ENCODE data around the gene BRF1. TPM values are rescaled to one million over a fixed set of nuclear protein-coding genes. Genes with fewer than 3 reads are reported as not detected.

Gene BRF1
- total and polyA plus RNA-seq, 2 experiments from 2014 or later, result 23.6 to 35.9 TPM

DNA sequence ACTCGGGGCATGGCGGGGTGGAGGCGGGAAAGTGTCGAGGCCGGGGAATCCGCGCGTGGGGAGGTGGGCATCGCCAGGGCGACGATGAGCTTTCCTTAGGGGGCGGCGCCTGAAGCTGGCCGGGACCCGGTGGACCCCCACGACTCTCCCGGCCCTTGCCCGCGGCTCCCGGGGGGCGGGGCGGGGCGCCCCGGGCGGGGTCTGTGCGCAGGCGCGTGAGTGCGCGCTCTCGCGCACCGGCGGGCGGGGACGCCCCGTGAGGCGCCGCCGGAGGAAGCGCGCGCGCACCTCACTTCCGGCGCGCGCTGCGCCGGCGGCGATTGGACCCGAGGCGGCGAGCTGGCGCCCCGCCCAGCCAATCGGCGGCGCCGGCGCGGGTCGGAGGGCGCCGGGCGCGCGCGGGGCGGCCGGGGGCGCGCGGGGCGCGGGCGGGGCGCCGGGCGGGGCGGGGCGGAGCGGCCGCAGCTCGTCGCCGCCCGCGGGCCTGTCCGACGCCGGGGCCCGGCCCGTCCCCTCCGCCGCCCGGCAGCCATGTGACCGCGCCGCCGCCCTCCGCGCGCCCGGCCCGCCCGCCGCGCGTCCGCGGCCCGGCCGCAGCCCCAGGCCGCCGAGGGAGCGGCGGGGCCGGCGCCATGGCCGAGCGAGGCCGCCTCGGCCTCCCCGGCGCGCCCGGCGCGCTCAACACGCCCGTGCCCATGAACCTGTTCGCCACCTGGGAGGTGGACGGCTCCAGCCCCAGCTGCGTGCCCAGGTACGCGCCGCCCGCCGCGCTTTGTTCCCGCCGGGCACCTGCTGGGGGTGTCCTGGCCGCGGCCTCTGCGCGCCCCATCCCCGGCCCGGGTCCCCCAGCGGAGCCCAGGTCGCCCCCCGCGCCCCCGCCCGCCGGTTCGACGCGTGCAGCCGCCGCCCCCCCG, 13.7 kb upstream of the BRF1 start, which contains the start of gene PACS2:
Gene PACS2 (plus strand): TSS at position 462 of the 914 bp plus-strand sequence. CDS start 171 bp downstream, at position 633.
- Histone ChIP-seq H3K4me2 (peak within 1 kb of the TSS; percentile 99), H3K9me2 (replicated peaks; ENCODE audit: insufficient read depth) (no peaks in the 10 kb centered on the region), H3K79me2 (peaks cover 45% of the 10 kb centered on the region), H3K27me3 (no peaks in the 10 kb centered on the region), H2AFZ (peak within 1 kb of the TSS; percentile 96), H4K20me1 (ENCODE audit: insufficient read depth, poor library complexity, severe bottlenecking) (peaks cover 39% of the 10 kb centered on the region), H3K9me3 (ENCODE audit: low read depth) (no peaks in the 10 kb centered on the region), H3K4me1 (ENCODE audit: insufficient read depth) (peaks cover 24% of the 10 kb centered on the region), H3K4me3 (peak within 1 kb of the TSS; percentile 93), H3K27ac (peak within 1 kb of the TSS; percentile 98), H3K36me3 (replicated peaks; ENCODE audit: insufficient read depth, low read depth) (no peaks in the 10 kb centered on the region)
- TF ChIP-seq, protein P1, sequence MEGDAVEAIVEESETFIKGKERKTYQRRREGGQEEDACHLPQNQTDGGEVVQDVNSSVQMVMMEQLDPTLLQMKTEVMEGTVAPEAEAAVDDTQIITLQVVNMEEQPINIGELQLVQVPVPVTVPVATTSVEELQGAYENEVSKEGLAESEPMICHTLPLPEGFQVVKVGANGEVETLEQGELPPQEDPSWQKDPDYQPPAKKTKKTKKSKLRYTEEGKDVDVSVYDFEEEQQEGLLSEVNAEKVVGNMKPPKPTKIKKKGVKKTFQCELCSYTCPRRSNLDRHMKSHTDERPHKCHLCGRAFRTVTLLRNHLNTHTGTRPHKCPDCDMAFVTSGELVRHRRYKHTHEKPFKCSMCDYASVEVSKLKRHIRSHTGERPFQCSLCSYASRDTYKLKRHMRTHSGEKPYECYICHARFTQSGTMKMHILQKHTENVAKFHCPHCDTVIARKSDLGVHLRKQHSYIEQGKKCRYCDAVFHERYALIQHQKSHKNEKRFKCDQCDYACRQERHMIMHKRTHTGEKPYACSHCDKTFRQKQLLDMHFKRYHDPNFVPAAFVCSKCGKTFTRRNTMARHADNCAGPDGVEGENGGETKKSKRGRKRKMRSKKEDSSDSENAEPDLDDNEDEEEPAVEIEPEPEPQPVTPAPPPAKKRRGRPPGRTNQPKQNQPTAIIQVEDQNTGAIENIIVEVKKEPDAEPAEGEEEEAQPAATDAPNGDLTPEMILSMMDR (IDR thresholded peaks at IDR 0.05; ENCODE audit: poor library complexity), result no peak
- TF ChIP-seq EZH2phosphoT487 (IDR thresholded peaks at IDR 0.05; ENCODE audit: low read depth, severe bottlenecking, unreplicated experiment) (no peak), EZH2 (IDR thresholded peaks at IDR 0.05; ENCODE audit: borderline replicate concordance) (no peak)
- WGBS (ENCODE audit: low lambda C conversion rate, missing lambda C conversion rate), result 0% methylated on average over 17 of the region's 163 CpGs
- peak; percentile 97 for DNase-seq (ENCODE audit: low spot score)

DNA sequence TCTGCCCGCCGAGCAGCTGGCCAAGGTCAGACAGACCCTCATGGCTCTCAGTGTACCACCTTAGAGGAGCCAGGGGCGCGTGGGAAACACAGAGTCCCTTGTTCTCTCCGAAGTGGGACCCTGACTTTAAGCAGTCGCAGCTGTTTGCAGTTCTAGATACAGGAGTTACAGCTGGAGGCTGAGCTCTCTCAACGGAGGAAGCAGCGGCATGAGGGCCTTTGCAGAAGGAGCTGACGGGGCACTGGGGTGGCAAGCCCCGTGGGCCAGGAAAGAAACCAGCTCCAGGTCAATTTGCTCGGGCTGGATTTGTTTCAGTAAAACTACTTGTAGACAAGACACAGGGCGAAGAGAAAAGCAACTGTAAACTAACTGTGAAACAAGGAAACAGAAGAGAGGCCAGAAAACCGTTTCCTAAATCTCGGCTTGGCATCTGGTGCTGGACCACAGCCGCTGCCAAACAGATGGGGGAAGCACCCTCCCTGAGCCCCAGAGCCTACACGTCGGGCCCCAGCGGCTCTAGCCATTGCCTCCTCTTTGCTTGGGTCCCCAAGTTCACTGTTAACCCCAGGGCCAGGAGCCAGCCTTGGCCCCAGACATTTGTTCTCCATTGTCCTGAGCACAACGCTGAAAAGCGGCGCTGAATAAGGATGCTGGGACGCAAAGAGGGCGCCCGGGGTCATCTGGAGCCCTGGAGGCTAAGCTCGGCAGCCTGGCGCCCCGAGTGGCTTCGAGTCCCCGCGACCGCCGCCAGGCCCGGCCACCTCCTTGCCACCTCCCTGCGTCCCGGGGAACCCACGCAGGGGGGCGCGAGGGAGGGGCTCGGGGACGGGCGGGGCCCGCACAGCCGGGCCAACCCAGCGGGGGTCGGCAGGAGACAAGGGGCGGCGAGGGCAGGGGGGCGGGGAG, 12.8 kb upstream of the BRF1 start:
- 31% methylated on average over 36 of the region's 48 CpGs for WGBS (ENCODE audit: low lambda C conversion rate, missing lambda C conversion rate)
- peak overlapping the region; percentile 99 for H3K4me2 ChIP-seq
- no peaks in the 10 kb centered on the region for H3K9me3 ChIP-seq (ENCODE audit: low read depth)
- H3K27ac ChIP-seq, result peak overlapping the region; percentile 98
- H3K27me3 ChIP-seq, result no peaks in the 10 kb centered on the region
- peaks cover 30% of the 10 kb centered on the region for H4K20me1 ChIP-seq (ENCODE audit: insufficient read depth, poor library complexity, severe bottlenecking)
- H3K36me3 ChIP-seq (replicated peaks; ENCODE audit: insufficient read depth, low read depth), result no peaks in the 10 kb centered on the region
- peaks cover 24% of the 10 kb centered on the region for H3K4me1 ChIP-seq (ENCODE audit: insufficient read depth)
- peak overlapping the region; percentile 93 for H3K4me3 ChIP-seq
- peaks cover 36% of the 10 kb centered on the region for H3K79me2 ChIP-seq
- DNase-seq (ENCODE audit: low spot score), result peak; percentile 62
- TF ChIP-seq, protein P1 (IDR thresholded peaks at IDR 0.05; ENCODE audit: poor library complexity), result no peak
- TF ChIP-seq EZH2 (IDR thresholded peaks at IDR 0.05; ENCODE audit: borderline replicate concordance) (no peak), EZH2phosphoT487 (IDR thresholded peaks at IDR 0.05; ENCODE audit: low read depth, severe bottlenecking, unreplicated experiment) (no peak)
- H3K9me2 ChIP-seq (replicated peaks; ENCODE audit: insufficient read depth), result no peaks in the 10 kb centered on the region
- H2AFZ ChIP-seq, result peak overlapping the region; percentile 96

DNA sequence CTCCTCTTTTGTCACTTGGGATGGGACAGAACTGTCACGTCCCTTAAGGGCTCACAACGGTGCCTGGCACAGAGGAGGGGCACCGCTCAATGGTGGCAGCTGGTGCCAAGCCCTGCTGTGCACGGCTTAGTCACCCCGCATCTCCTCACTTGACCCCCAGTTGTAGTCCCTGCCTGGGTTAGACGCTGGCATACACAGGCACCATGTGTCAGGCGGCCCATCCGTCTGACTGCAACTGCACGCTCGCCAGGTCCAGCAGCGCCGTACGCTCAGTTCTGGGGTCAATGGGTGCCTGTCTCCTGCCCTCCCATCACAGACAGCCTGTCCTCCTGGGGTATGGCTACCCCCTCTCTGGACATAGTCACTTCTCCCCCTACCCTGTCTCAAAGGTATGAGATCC, 12.2 kb upstream of the BRF1 start:
- TF ChIP-seq EZH2 (IDR thresholded peaks at IDR 0.05; ENCODE audit: borderline replicate concordance), result no peak
- TF ChIP-seq, protein P1 (IDR thresholded peaks at IDR 0.05; ENCODE audit: poor library complexity), result no peak
- TF ChIP-seq EZH2phosphoT487 (IDR thresholded peaks at IDR 0.05; ENCODE audit: low read depth, severe bottlenecking, unreplicated experiment), result no peak
- Histone ChIP-seq H2AFZ (no peak overlapping the region), H3K4me2 (peak overlapping the region; percentile 99), H4K20me1 (ENCODE audit: insufficient read depth, poor library complexity, severe bottlenecking) (peaks cover 25% of the 10 kb centered on the region), H3K36me3 (replicated peaks; ENCODE audit: insufficient read depth, low read depth) (no peaks in the 10 kb centered on the region), H3K27me3 (no peaks in the 10 kb centered on the region), H3K9me3 (ENCODE audit: low read depth) (no peaks in the 10 kb centered on the region), H3K9me2 (replicated peaks; ENCODE audit: insufficient read depth) (no peaks in the 10 kb centered on the region), H3K79me2 (peaks cover 29% of the 10 kb centered on the region), H3K4me3 (no peak overlapping the region), H3K27ac (peak overlapping the region; percentile 98), H3K4me1 (ENCODE audit: insufficient read depth) (peaks cover 24% of the 10 kb centered on the region)
- no peak for DNase-seq (ENCODE audit: low spot score)
- WGBS (ENCODE audit: low lambda C conversion rate, missing lambda C conversion rate), result 98% methylated on average over 13 of the region's 13 CpGs

All from hepatocyte (in vitro differentiated cells).